ENCODE data around the gene TANC1.
A peak's percentile ranks its signal among the peaks of the same experiment; 100 is the strongest.

TANC1 gene

GRCh38 chr2:159230145-159230877, 261.9 kb downstream of the TANC1 start:
- H3K9me3 ChIP-seq (ENCODE audit: control insufficient read depth in 2 of 2, low read length in 2 of 2): no peaks in the 10 kb centered on the region
- no peaks in the 10 kb centered on the region for H3K27me3 ChIP-seq (ENCODE audit: control insufficient read depth in 2 of 2, insufficient read depth in 2 of 2, low read length in 2 of 2)
- H3K4me1 ChIP-seq (ENCODE audit: control insufficient read depth in 2 of 2, insufficient read depth in 2 of 2, low read length in 2 of 2): no peaks in the 10 kb centered on the region
- no peak overlapping the region for H3K9ac ChIP-seq (ENCODE audit: low read depth in 1 of 2, low read length in 2 of 2)
- H3K27ac ChIP-seq (ENCODE audit: low read depth in 2 of 2, low read length in 2 of 2): no peak overlapping the region
- no peak overlapping the region for H3K4me3 ChIP-seq (ENCODE audit: low read length in 2 of 2)
- peaks cover 43 to 47% of the 10 kb centered on the region in 2 donors for H3K36me3 ChIP-seq (ENCODE audit: control insufficient read depth in 2 of 2, insufficient read depth in 2 of 2, low read length in 2 of 2)

- no peak overlapping the region for H3K27ac ChIP-seq (ENCODE audit: low read depth in 2 of 2, low read length in 2 of 2)
- no peaks in the 10 kb centered on the region for H3K4me1 ChIP-seq (ENCODE audit: control insufficient read depth in 2 of 2, insufficient read depth in 2 of 2, low read length in 2 of 2)
- H3K36me3 ChIP-seq (ENCODE audit: control insufficient read depth in 2 of 2, insufficient read depth in 2 of 2, low read length in 2 of 2): peaks cover 49 to 52% of the 10 kb centered on the region in 2 donors
- no peak overlapping the region for H3K4me3 ChIP-seq (ENCODE audit: low read length in 2 of 2)
- no peaks in the 10 kb centered on the region for H3K9me3 ChIP-seq (ENCODE audit: control insufficient read depth in 2 of 2, low read length in 2 of 2)
- H3K9ac ChIP-seq (ENCODE audit: low read depth in 1 of 2, low read length in 2 of 2): no peak overlapping the region
- no peaks in the 10 kb centered on the region for H3K27me3 ChIP-seq (ENCODE audit: control insufficient read depth in 2 of 2, insufficient read depth in 2 of 2, low read length in 2 of 2)
Observed at GRCh38 chr2:159232456-159233170, 264.2 kb downstream of the TANC1 start.

- Histone ChIP-seq H3K4me1 (ENCODE audit: control insufficient read depth in 2 of 2, insufficient read depth in 2 of 2, low read length in 2 of 2) (no peaks in the 10 kb centered on the region), H3K9me3 (ENCODE audit: control insufficient read depth in 2 of 2, low read length in 2 of 2) (no peaks in the 10 kb centered on the region), H3K27ac (ENCODE audit: low read depth in 2 of 2, low read length in 2 of 2) (no peak overlapping the region), H3K36me3 (ENCODE audit: control insufficient read depth in 2 of 2, insufficient read depth in 2 of 2, low read length in 2 of 2) (peaks cover 42 to 45% of the 10 kb centered on the region in 2 donors), H3K9ac (ENCODE audit: low read depth in 1 of 2, low read length in 2 of 2) (no peak overlapping the region), H3K4me3 (ENCODE audit: low read length in 2 of 2) (no peak overlapping the region), H3K27me3 (ENCODE audit: control insufficient read depth in 2 of 2, insufficient read depth in 2 of 2, low read length in 2 of 2) (no peaks in the 10 kb centered on the region)
Observed at GRCh38 chr2:159234868-159235267, 266.4 kb downstream of the TANC1 start.

GRCh38 chr2:159243529-159243928, 275.1 kb downstream of the TANC1 start:
- peaks cover 24 to 27% of the 10 kb centered on the region in 2 donors for H3K36me3 ChIP-seq (ENCODE audit: control insufficient read depth in 2 of 2, insufficient read depth in 2 of 2, low read length in 2 of 2)
- no peaks in the 10 kb centered on the region for H3K9me3 ChIP-seq (ENCODE audit: control insufficient read depth in 2 of 2, low read length in 2 of 2)
- H3K27me3 ChIP-seq (ENCODE audit: control insufficient read depth in 2 of 2, insufficient read depth in 2 of 2, low read length in 2 of 2): no peaks in the 10 kb centered on the region
- no peaks in the 10 kb centered on the region for H3K4me1 ChIP-seq (ENCODE audit: control insufficient read depth in 2 of 2, insufficient read depth in 2 of 2, low read length in 2 of 2)
- H3K9ac ChIP-seq (ENCODE audit: low read depth in 1 of 2, low read length in 2 of 2): no peak overlapping the region
- no peak overlapping the region for H3K4me3 ChIP-seq (ENCODE audit: low read length in 2 of 2)
- H3K27ac ChIP-seq (ENCODE audit: low read depth in 2 of 2, low read length in 2 of 2): no peak overlapping the region

DNA sequence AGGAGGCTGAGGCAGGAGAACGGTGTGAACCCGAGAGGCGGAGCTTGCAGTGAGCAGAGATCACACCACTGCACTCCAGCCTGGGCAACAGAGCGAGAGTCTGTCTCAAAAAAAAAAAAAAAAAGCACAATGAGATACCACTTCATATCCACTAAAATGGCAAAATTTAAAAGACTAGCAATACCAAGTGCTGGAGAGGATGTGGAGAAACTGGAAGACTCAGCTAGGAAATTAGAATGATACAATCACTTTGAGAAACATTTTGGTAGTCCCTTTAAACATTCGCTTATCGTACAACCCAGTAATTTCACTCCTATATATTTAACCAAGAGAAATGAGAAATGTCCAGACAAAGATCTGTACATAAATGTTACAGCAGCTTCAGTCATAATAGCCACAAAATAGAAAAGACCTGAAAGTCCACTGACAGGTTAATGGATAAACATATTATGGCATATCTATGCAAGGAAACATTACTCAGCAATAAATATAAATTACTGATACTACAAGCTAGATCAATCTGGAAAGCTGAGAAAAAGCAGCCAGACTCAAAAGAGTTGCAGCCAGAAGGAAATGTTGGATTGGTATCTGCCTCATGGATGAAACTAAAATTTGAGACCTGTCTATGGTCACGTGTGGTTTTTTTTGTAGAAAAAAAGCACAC, 278.0 kb downstream of the TANC1 start:
- Histone ChIP-seq H3K27me3 (ENCODE audit: control insufficient read depth in 2 of 2, insufficient read depth in 2 of 2, low read length in 2 of 2) (no peaks in the 10 kb centered on the region), H3K9ac (ENCODE audit: low read depth in 1 of 2, low read length in 2 of 2) (no peak overlapping the region), H3K27ac (ENCODE audit: low read depth in 2 of 2, low read length in 2 of 2) (no peak overlapping the region), H3K4me1 (ENCODE audit: control insufficient read depth in 2 of 2, insufficient read depth in 2 of 2, low read length in 2 of 2) (peaks cover 3 to 6% of the 10 kb centered on the region in 2 donors), H3K9me3 (ENCODE audit: control insufficient read depth in 2 of 2, low read length in 2 of 2) (no peaks in the 10 kb centered on the region), H3K36me3 (ENCODE audit: control insufficient read depth in 2 of 2, insufficient read depth in 2 of 2, low read length in 2 of 2) (peaks cover 10 to 15% of the 10 kb centered on the region in 2 donors), H3K4me3 (ENCODE audit: low read length in 2 of 2) (no peak overlapping the region)

GRCh38 chr2:159249990-159250715, 281.7 kb downstream of the TANC1 start:
- Histone ChIP-seq H3K9ac (ENCODE audit: low read depth in 1 of 2, low read length in 2 of 2) (peak overlapping the region in 1 of 2 donors; percentile 43), H3K9me3 (ENCODE audit: control insufficient read depth in 2 of 2, low read length in 2 of 2) (no peaks in the 10 kb centered on the region), H3K36me3 (ENCODE audit: control insufficient read depth in 2 of 2, insufficient read depth in 2 of 2, low read length in 2 of 2) (peaks cover 4 to 10% of the 10 kb centered on the region in 2 donors), H3K4me3 (ENCODE audit: low read length in 2 of 2) (no peak overlapping the region), H3K4me1 (ENCODE audit: control insufficient read depth in 2 of 2, insufficient read depth in 2 of 2, low read length in 2 of 2) (peaks cover 3 to 6% of the 10 kb centered on the region in 2 donors), H3K27me3 (ENCODE audit: control insufficient read depth in 2 of 2, insufficient read depth in 2 of 2, low read length in 2 of 2) (no peaks in the 10 kb centered on the region), H3K27ac (ENCODE audit: low read depth in 2 of 2, low read length in 2 of 2) (peak overlapping the region; percentile 43 to 53)

DNA sequence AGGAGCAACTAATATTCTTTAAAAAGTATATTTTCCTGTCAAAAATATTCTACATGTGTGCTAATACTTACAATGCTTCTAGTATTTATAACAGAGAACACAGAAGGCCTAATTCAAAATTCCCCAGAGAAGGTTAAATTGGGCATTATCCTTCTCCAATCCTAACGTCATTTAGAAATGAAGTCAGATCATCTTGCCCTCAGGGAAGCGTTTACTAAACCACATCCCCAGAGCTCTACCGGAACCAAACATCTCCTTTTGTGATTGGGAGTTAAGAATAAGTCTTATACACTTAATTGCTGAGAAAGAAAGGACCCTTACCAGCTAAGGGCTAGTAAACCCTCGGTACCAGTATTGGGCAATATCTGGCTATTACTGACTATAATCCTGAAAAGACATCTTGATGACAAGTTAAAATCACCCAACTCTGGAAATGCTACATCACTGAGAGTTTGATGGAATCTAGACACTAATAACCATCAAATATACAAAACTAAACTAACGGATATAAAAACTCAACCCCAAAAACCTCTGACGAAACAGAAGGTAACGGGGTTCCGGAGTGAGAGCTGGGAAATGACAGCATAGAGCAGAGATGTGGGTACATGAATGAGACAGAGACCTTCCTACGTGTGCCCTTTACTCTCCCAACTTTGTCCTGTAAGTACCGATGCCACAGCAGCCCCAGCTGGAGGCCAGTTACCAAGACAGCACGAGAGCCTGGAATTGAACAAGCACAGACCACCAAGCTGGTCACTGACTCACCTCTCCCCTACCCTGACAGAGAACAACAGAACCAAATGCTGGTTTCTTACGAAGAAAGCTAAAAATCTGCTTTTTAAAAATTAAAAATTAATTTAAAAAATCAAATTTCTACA, 283.1 kb downstream of the TANC1 start:
- peaks cover 6 to 8% of the 10 kb centered on the region in 2 donors for H3K36me3 ChIP-seq (ENCODE audit: control insufficient read depth in 2 of 2, insufficient read depth in 2 of 2, low read length in 2 of 2)
- no peak overlapping the region for H3K27ac ChIP-seq (ENCODE audit: low read depth in 2 of 2, low read length in 2 of 2)

GRCh38 chr2:159252905-159253304, 284.5 kb downstream of the TANC1 start:
- no peaks in the 10 kb centered on the region for H3K9me3 ChIP-seq (ENCODE audit: control insufficient read depth in 2 of 2, low read length in 2 of 2)
- no peaks in the 10 kb centered on the region for H3K27me3 ChIP-seq (ENCODE audit: control insufficient read depth in 2 of 2, insufficient read depth in 2 of 2, low read length in 2 of 2)
- peaks cover 4 to 6% of the 10 kb centered on the region in 2 donors for H3K36me3 ChIP-seq (ENCODE audit: control insufficient read depth in 2 of 2, insufficient read depth in 2 of 2, low read length in 2 of 2)
- no peak overlapping the region for H3K27ac ChIP-seq (ENCODE audit: low read depth in 2 of 2, low read length in 2 of 2)
- no peak overlapping the region for H3K4me3 ChIP-seq (ENCODE audit: low read length in 2 of 2)
- peaks cover 3 to 6% of the 10 kb centered on the region in 2 donors for H3K4me1 ChIP-seq (ENCODE audit: control insufficient read depth in 2 of 2, insufficient read depth in 2 of 2, low read length in 2 of 2)
- no peak overlapping the region for H3K9ac ChIP-seq (ENCODE audit: low read depth in 1 of 2, low read length in 2 of 2)

More for the DNA sequence above, 283.1 kb downstream of the TANC1 start:
- H3K4me1 ChIP-seq (ENCODE audit: control insufficient read depth in 2 of 2, insufficient read depth in 2 of 2, low read length in 2 of 2): peaks cover 3 to 6% of the 10 kb centered on the region in 2 donors
- H3K4me3 ChIP-seq (ENCODE audit: low read length in 2 of 2): no peak overlapping the region
- no peaks in the 10 kb centered on the region for H3K27me3 ChIP-seq (ENCODE audit: control insufficient read depth in 2 of 2, insufficient read depth in 2 of 2, low read length in 2 of 2)
- no peaks in the 10 kb centered on the region for H3K9me3 ChIP-seq (ENCODE audit: control insufficient read depth in 2 of 2, low read length in 2 of 2)
- no peak overlapping the region for H3K9ac ChIP-seq (ENCODE audit: low read depth in 1 of 2, low read length in 2 of 2)

DNA sequence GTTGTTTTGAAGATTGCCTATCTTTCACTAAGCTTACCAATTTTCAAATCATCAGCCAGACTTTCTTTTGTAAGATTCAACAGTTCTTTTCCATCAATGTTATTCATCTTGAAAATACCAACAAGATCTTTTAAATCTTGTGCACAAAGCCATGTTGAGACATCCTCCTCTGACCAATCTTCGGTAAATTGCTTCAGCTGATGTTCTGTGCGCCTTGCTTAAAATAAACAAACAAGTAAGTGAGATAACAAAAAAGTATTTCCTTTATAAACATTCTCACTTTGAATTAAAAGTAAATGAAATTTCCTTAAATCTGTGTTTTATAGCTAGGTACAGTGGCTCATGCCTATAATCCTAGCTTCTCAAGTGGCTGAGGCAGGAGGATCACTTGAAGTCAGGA, 287.7 kb downstream of the TANC1 start:
- H3K4me3 ChIP-seq (ENCODE audit: low read length in 2 of 2): no peak overlapping the region
- no peaks in the 10 kb centered on the region for H3K27me3 ChIP-seq (ENCODE audit: control insufficient read depth in 2 of 2, insufficient read depth in 2 of 2, low read length in 2 of 2)
- peaks cover 7 to 9% of the 10 kb centered on the region in 2 donors for H3K36me3 ChIP-seq (ENCODE audit: control insufficient read depth in 2 of 2, insufficient read depth in 2 of 2, low read length in 2 of 2)
- H3K9me3 ChIP-seq (ENCODE audit: control insufficient read depth in 2 of 2, low read length in 2 of 2): no peaks in the 10 kb centered on the region
- H3K27ac ChIP-seq (ENCODE audit: low read depth in 2 of 2, low read length in 2 of 2): no peak overlapping the region
- no peaks in the 10 kb centered on the region for H3K4me1 ChIP-seq (ENCODE audit: control insufficient read depth in 2 of 2, insufficient read depth in 2 of 2, low read length in 2 of 2)
- no peak overlapping the region for H3K9ac ChIP-seq (ENCODE audit: low read depth in 1 of 2, low read length in 2 of 2)
